Activated CD4-positive, CD25-positive, alpha-beta regulatory T cell treated with anti-CD3 and anti-CD28 coated beads, Interleukin-2, amount 50 U/mL, for 16 hours (primary cell): Measurements from ENCODE around the gene CHL1.
"Not testable (repeated sequence)": the region's sequence is repeated elsewhere in the genome, so short reads cannot be mapped to it uniquely, and the experiment has no call there.

Experiments
- DNase-seq: peaks from one replicate; pipeline ENCODE4 v3.0.0-alpha.2; 2020; ENCODE audit warnings: low read depth, low spot score

The CHL1 gene

DNA sequence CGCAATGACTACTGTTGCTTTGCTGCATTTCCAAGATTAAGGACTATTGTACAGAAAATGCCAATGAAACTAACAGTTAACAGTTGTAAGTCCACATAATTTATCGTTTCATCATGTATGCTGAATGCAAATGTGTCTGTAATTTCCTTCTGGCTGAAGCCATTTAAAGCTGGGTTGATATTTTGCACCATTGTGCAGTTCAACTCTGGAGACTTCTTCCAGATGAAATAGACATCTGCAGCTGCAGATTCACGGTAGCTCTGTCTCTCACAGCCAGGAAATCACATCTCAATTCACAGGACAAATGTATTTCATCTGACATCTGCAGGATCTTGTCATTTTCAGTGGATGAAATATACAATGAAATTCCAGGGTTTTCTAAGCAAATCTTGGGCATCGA is 145.4 kb downstream of the CHL1 start:
- DNase-seq: no peak

DNA sequence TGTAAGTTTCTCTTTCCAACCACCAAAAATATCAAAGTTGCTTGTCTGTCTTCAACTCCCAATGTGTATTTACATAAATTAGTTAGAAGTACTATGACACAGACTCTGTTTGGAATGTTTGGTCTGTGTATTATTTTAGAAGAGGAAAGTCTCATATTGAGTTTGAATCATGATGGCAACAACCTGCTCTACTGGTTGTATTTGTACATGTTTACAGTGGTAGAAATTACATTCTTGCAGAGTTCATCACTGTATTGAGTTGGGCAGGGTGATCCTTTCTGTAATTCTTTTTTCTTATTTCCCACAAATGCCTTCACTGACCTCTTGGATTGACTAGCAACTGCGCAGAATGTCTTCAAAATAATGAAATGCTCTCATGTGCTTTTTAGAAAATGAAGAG is 149.6 kb downstream of the CHL1 start:
- no peak for DNase-seq

DNA sequence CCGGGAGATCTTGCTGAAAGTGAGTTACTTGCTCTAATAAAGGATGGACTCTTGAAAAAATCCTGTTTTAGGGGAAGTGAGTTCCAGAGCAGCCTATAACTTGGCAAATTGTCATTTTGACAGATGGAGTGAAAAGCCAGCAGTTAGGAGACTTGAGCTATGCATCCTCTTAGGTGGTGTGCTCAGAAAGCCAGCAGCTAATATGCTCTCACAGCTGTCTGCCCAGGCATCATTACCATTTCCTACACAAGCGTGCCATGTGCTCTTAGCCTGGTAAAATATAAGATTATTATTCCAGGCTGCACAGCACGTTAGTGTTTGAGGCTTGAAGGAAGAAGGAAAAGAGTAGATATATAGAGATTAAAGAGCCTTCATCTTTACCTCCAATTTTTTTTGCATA is 151.0 kb downstream of the CHL1 start:
- no peak for DNase-seq

DNA sequence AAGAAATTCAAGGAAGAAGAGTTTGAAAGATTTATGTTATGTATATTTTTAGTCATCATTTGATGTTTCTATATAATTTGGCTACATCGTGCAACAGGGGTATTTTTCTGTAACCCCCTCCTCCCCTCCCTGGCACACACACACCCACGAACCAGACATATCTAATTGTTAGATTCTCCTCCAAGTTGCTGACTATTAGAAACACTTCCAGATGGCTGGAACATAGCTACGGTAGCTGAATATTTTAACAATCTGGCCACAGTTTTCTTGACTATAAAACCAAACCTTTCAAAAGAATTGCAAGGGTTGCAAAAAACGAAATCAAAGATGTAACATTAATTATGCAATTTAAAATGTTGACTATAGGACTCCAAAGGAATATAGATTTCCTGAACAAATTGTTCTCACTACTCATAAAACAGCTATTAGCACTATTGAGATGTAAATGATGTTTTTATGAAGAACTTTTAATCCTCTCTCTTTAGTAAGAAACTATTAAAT is 154.4 kb downstream of the CHL1 start:
- no peak for DNase-seq

GRCh38 chr3:352599-352998 is 156.0 kb downstream of the CHL1 start:
- DNase-seq: no peak

GRCh38 chr3:353191-353739 is 156.7 kb downstream of the CHL1 start:
- no peak for DNase-seq

DNA sequence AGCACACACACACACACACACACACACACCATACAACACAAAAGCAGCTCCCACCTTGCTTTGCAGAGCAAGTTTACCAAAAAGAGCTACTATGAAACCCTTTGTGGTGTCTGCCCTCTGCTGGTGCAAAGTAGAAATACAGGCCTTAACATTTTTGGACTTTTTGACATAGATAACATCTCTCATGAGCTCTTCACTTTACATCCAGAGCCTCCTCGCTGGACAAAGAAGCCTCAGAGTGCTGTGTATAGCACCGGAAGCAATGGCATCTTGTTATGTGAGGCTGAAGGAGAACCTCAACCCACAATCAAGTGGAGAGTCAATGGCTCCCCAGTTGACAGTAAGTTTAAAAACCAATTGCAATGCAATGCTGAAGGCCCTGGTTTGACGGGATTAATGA is 157.9 kb downstream of the CHL1 start:
- no peak for DNase-seq

- no peak for DNase-seq
Measured at GRCh38 chr3:355622-356021, 159.1 kb downstream of the CHL1 start.

DNA sequence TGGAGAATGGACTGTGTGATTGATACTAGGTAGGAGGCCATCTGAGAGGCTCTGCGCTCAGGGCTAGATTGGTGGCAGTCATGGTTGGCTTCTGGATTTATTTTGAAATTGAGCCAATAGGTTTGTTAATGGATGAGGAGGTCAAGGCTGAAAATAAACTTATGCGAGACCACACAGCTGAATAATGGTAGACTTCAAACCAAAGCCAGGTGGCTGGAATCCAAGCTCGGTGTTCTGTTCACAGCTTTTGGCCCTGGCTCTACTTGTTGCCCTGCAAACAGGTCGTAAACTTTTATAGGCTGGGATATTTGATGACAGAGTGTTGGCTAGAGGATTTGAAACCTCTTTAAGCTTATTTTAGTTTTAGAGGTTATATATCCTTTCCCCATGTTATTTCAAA is 160.4 kb downstream of the CHL1 start:
- DNase-seq: no peak

GRCh38 chr3:359672-360071 is 163.1 kb downstream of the CHL1 start:
- DNase-seq: no peak

DNA sequence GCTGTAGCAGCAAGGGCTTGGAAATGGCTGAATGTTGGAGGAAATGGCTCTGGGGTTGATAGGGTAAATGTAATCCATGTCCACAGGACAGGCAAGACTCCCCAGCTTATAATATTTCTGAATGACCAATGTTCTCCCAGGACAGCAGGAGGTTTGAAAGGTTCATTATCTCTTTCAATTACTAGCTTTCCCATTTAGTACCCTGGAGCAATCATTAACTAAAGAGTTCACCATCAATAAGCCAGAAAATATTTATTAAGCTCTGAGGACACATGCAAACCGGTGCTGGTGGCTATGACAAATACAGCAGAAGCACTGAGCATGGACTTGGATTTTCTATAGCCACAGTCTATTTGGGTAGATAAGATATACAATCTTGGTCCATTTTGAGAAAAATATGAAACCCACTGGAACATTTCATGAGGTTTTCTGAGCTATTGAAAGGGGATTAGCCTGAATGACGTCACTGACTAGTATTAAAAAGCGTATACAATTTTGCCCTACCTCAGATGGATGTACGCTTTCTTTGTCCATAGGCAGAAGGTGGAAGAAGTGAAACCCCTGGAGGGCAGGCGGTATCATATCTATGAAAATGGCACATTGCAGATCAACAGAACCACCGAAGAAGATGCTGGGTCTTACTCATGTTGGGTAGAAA is 166.2 kb downstream of the CHL1 start:
- no peak for DNase-seq

DNA sequence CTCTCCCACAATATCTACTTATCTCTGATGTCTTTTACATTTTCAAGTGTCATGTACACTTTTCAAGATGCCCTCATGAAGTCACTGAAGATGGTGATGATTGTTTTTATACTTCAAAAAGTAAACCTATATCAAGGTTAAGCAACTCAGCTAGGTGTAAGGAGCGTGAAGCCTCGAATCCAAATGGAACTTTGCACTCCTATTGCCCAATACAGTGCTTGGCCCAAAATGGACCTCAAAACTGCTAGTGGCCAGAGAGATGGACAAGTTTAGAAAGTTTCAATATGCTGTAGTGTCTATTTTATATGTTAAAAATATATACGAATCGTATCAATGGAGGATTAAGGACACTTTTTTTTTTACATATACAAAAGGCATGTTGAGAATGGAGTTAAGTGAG is 167.7 kb downstream of the CHL1 start:
- DNase-seq: no peak

DNA sequence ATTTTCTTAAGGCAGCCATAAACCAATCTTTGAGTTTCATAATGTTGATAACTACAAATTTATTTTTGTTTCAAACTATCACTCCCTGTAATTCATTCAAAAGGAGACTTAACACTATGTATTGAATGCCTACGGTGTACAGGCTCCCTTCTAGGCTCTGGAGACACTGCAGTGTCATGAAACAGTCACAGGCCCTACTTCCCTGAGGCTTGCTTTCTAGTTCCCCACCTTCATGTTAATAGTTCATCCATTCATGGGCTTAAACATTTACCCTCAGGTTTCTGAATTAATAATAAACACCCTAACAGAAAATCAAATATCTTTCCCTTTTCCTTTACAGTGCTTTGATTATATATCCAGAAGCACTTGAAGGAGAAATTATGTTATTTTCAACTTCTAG is 168.7 kb downstream of the CHL1 start:
- DNase-seq: no peak

GRCh38 chr3:366253-366652 is 169.7 kb downstream of the CHL1 start:
- DNase-seq: not testable (repeated sequence)

- DNase-seq: no peak
Measured at GRCh38 chr3:373193-373779, 176.7 kb downstream of the CHL1 start.

DNA sequence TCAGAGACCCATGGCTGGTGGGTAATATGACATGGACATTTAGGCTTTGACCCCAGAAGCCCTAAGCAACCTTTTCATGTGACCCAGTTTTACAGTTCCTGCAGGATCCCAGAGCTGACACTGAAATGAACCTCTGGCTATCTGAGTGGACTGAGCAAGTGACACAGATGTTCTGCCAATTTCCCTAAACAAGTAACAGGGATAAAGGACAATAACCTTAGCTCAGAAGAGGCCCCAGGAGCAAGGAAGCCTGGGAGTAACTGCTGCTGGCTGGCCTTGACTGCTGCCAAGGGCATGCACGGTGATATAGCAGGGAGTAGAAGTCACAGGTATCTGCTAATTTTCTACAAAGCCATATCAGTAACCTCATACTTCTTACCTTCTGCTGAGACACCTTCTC is 177.9 kb downstream of the CHL1 start:
- no peak for DNase-seq

GRCh38 chr3:377158-377561 is 180.6 kb downstream of the CHL1 start:
- DNase-seq: no peak

DNA sequence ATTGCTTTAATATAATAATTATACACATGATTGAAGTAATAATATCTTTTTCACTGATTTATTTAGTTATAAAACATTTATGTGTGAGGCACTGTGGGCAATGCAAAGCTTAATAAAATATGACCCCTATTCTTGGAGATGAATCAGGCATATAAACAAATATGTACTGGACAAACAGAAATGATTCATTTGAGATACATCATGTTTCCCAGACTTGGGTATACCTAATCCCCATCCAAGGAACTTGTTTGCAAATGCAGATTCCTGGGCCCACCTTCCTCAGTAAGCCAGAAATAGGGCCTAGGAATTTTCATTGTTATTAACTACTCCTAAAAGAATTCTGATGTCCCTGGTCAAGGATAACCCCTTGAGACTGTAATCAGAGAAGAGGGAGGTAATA is 184.2 kb downstream of the CHL1 start:
- no peak for DNase-seq

- DNase-seq: no peak
Measured at GRCh38 chr3:385151-385550, 188.6 kb downstream of the CHL1 start.

GRCh38 chr3:394775-395174 is 198.2 kb downstream of the CHL1 start:
- no peak for DNase-seq

- DNase-seq: no peak
Measured at GRCh38 chr3:396293-396692, 199.7 kb downstream of the CHL1 start.

DNA sequence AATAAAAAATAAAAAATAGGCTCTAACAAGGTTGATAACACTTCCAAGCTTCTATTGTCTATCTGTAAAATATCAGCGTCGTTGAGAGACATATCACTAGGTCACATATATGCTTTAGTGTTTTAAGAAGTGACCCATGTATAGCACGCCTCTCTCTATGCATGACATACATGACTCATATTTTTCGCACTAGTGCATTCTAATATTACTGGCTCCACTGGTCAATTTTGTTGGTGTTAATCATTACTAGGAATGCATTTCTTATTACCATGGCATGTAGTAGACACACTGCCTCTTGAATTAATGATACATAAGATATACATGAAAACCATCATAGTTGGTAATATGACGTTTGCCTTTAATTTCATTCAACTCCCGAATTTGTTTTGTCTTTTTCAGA is 203.1 kb downstream of the CHL1 start:
- DNase-seq: no peak

- DNase-seq: no peak
Measured at GRCh38 chr3:403826-404225, 207.3 kb downstream of the CHL1 start.
